NB4 (cell line): Measurements from ENCODE around the gene MTARC1.
A peak's percentile ranks its signal among the peaks of the same experiment; 100 is the strongest.

ENCODE experiments used
- DNase-seq: peaks from one replicate; pipeline ENCODE4 v3.0.0; 2010; ENCODE audit warnings: low read depth
- H3K4me3 ChIP-seq: one replicate; pipeline ENCODE4 v1.5.1; 2011; ENCODE audit warnings: mild to moderate bottlenecking, low read depth, low read length, moderate library complexity
- MYC ChIP-seq: IDR thresholded peaks from 2 replicates; pipeline ENCODE4 v1.6.1; 2011; ENCODE audit warnings: low read depth, low read length
- POLR2A ChIP-seq: IDR thresholded peaks from 2 replicates; pipeline ENCODE4 v1.6.1; 2011; ENCODE audit warnings: mild to moderate bottlenecking; ENCODE audit not compliant: insufficient read length; ENCODE audit errors: extremely low read depth
- TF ChIP-seq, protein P1 (sequence below): IDR thresholded peaks from one replicate; pipeline ENCODE4 v1.5.1; 2012; ENCODE audit warnings: low read depth, low read length
- TF ChIP-seq, protein P2 (sequence below): IDR thresholded peaks from 2 replicates; pipeline ENCODE4 v1.6.1; 2011; ENCODE audit warnings: low read depth, low read length

The MTARC1 gene

DNA sequence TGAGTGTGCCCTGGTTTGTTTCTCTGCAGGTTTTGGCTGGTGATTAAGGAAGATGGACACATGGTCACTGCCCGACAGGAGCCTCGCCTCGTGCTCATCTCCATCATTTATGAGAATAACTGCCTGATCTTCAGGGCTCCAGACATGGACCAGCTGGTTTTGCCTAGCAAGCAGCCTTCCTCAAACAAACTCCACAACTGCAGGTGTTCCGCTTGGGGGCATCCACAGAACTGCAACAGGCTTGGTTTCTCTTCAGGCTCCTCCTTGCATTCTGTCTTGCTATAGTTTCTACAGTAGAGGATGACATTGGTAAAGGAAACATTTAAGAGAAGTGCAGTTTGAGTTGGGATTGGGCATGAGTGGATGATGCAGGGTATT is 31.8 kb upstream of the MTARC1 start:
- no peak for DNase-seq
- no peak overlapping the region for H3K4me3 ChIP-seq
- no peak for TF ChIP-seq MYC
- TF ChIP-seq, protein P1, sequence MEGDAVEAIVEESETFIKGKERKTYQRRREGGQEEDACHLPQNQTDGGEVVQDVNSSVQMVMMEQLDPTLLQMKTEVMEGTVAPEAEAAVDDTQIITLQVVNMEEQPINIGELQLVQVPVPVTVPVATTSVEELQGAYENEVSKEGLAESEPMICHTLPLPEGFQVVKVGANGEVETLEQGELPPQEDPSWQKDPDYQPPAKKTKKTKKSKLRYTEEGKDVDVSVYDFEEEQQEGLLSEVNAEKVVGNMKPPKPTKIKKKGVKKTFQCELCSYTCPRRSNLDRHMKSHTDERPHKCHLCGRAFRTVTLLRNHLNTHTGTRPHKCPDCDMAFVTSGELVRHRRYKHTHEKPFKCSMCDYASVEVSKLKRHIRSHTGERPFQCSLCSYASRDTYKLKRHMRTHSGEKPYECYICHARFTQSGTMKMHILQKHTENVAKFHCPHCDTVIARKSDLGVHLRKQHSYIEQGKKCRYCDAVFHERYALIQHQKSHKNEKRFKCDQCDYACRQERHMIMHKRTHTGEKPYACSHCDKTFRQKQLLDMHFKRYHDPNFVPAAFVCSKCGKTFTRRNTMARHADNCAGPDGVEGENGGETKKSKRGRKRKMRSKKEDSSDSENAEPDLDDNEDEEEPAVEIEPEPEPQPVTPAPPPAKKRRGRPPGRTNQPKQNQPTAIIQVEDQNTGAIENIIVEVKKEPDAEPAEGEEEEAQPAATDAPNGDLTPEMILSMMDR, result no peak
- no peak for TF ChIP-seq POLR2A

DNA sequence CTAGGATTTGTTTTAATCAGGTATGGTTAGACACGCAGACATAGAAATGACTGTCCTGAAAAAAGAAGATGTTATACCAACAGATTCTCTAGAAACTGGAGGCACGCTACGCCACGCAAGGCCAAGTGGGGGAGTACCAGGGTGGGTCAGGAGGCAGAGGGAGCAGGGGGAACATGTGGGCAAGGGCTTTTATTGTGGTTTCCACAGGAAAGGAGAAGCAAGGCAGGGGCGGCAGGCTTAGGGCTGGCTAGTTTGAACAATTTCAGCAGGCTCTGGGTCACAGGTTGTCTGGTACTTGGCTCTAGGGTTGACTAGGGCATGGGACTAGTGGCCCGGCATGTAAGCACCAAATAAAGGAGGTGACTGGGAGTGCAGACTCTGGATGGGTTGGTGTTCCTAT is 31.4 kb upstream of the MTARC1 start:
- H3K4me3 ChIP-seq, result no peak overlapping the region
- TF ChIP-seq MYC (0 out of 2 replicates have a peak, but pooled peaks have one; percentile 44), POLR2A (no peak)
- TF ChIP-seq, protein P1, result no peak
- TF ChIP-seq, protein P2, sequence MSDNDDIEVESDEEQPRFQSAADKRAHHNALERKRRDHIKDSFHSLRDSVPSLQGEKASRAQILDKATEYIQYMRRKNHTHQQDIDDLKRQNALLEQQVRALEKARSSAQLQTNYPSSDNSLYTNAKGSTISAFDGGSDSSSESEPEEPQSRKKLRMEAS, result peak; percentile 45
- peak; percentile 84 for DNase-seq

DNA sequence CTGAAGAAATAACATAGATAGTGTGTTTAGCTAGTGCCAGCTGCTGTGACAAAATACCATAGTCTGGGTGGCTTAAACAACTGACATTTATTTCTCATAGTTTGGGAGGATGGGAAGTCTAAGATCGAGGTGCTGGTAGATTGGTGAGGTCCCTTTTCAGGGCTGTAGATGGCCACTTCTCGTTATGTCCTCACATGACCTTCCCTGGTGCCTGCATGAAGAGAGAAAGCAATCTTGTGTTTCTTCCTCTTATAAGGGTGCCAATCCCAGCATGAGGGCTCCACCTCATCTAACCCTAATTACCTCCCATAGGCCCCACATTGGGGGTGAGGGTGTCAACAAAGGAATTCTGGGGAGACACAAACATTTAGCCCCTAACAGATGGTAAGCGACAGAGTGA is 29.3 kb upstream of the MTARC1 start:
- no peak overlapping the region for H3K4me3 ChIP-seq
- peak; percentile 36 for DNase-seq
- TF ChIP-seq, protein P2, result no peak
- TF ChIP-seq POLR2A (no peak), MYC (no peak)
- TF ChIP-seq, protein P1, result no peak

DNA sequence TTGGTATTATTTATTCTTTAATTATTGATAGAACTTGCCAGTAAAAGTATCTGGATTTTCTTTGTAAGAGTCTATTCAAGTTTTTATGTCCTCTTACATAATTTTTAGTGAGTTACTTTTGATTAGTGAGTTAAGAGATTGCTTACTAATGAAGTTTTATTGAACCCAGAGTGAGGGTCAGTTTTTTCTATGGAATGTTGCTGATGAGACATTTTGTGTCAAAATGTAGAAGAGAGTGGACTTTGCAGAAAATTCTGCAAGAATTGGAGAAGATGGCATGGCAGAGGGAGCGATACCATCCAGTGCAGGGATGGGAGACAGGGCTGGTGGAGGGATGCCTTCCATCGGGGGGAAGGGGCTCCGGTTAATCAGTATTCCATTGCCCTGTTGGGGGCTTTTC is 27.6 kb upstream of the MTARC1 start:
- no peak for TF ChIP-seq POLR2A
- TF ChIP-seq MYC, result no peak
- TF ChIP-seq, protein P1, result no peak
- TF ChIP-seq, protein P2, result no peak
- DNase-seq, result no peak
- H3K4me3 ChIP-seq, result no peak overlapping the region

DNA sequence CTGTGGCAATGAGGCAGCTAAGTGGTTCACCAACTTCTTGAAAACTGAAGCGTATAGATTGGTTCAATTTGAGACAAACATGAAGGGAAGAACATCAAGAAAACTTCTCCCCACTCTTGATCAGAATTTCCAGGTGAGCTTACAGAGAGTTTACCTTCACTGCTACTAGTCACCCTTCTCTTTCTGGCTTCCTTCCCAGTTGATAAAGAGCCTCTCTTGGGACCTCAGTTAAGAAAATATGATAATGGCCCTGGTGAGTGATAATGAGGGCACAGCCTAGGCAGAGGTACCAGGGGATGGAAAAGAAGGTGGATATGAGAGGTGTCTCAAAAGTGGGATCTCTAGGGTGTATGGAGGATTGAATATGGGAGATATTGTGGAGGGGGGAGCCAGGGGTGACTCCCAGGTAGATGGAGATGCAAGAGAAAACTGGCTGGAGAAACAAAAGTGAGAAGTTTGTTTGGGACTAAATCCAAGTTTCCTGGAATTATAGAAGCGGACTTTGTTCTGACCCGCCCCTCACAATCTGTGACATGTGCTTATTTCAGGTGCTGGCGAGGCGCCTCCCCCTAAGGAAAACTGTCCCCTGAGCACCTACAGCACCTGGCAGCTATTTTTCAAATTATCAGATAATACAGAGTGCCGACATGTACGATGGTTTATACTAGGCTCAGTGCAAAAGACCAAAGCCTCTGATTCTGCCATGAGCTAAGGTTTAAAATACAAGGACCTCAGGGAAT is 24.9 kb upstream of the MTARC1 start:
- no peak overlapping the region for H3K4me3 ChIP-seq
- DNase-seq, result no peak
- TF ChIP-seq POLR2A (no peak), MYC (no peak)
- TF ChIP-seq, protein P1, result no peak
- TF ChIP-seq, protein P2, result no peak
